PFSK-1 (cell line): ENCODE data around the gene PTTG1IP.

Source experiments
- FOXP2 ChIP-seq: optimal IDR thresholded peaks from 2 replicates; pipeline ENCODE3; 2011; ENCODE audit warnings: borderline replicate concordance, control low read depth, inconsistent platforms; ENCODE audit not compliant: insufficient read depth; ENCODE audit errors: extremely low read length, extremely low read depth
- POLR2AphosphoS5 ChIP-seq: IDR thresholded peaks from 2 replicates; pipeline ENCODE4 v1.6.1; 2012; ENCODE audit warnings: low read depth, mild to moderate bottlenecking, control low read depth, low read length, moderate library complexity
- REST ChIP-seq, 2 experiments: IDR thresholded peaks; 2 replicates each; pipeline versions ENCODE4 v1.6.1 to v1.8.0; 2011 to 2012; ENCODE audit warnings: low read depth in 2 of 2, low read length in 2 of 2, control low read depth in 1 of 2, inconsistent platforms in 1 of 2, mild to moderate bottlenecking in 1 of 2, moderate library complexity in 1 of 2; ENCODE audit not compliant: insufficient read depth in 1 of 2
- SIN3A ChIP-seq: IDR thresholded peaks from 2 replicates; pipeline ENCODE4 v1.6.1; 2012; ENCODE audit warnings: mild to moderate bottlenecking, low read length, moderate library complexity, borderline replicate concordance; ENCODE audit not compliant: insufficient read depth
- TAF1 ChIP-seq: IDR thresholded peaks from 2 replicates; pipeline ENCODE4 v1.6.1; 2012; ENCODE audit warnings: low read length, control low read depth, borderline replicate concordance; ENCODE audit not compliant: insufficient read depth

Gene PTTG1IP

GRCh38 chr21:44899768-44900558 lies 26.5 kb upstream of the PTTG1IP start:
- TF ChIP-seq FOXP2 (no peak), SIN3A (no peak), POLR2AphosphoS5 (no peak), TAF1 (no peak), REST (IDR thresholded peaks at IDR 0.05; ENCODE audit: insufficient read depth in 1 of 2, low read depth in 2 of 2, low read length in 2 of 2) (no peak)

GRCh38 chr21:44898851-44899767 lies 25.6 kb upstream of the PTTG1IP start:
- no peak for TF ChIP-seq POLR2AphosphoS5
- TF ChIP-seq TAF1: no peak
- TF ChIP-seq FOXP2: no peak
- no peak for TF ChIP-seq REST (IDR thresholded peaks at IDR 0.05; ENCODE audit: insufficient read depth in 1 of 2, low read depth in 2 of 2, low read length in 2 of 2)
- no peak for TF ChIP-seq SIN3A

- TF ChIP-seq REST (IDR thresholded peaks at IDR 0.05; ENCODE audit: insufficient read depth in 1 of 2, low read depth in 2 of 2, low read length in 2 of 2) (no peak), SIN3A (no peak), FOXP2 (no peak), TAF1 (no peak), POLR2AphosphoS5 (no peak)
Measured at GRCh38 chr21:44898011-44898488, 24.6 kb upstream of the PTTG1IP start.

GRCh38 chr21:44897326-44898010 lies 24.0 kb upstream of the PTTG1IP start:
- TF ChIP-seq REST (IDR thresholded peaks at IDR 0.05; ENCODE audit: insufficient read depth in 1 of 2, low read depth in 2 of 2, low read length in 2 of 2) (no peak), POLR2AphosphoS5 (no peak), TAF1 (no peak), FOXP2 (no peak), SIN3A (no peak)
